ENCODE measurements around the gene PEAK1. TPM values are rescaled to one million over a fixed set of nuclear protein-coding genes. Genes with fewer than 3 reads are reported as not detected.
A peak's percentile ranks its signal among the peaks of the same experiment; 100 is the strongest.

PEAK1 gene
- total RNA-seq, 2 donors from 2014 or later, result 25.4 to 38.4 TPM

DNA sequence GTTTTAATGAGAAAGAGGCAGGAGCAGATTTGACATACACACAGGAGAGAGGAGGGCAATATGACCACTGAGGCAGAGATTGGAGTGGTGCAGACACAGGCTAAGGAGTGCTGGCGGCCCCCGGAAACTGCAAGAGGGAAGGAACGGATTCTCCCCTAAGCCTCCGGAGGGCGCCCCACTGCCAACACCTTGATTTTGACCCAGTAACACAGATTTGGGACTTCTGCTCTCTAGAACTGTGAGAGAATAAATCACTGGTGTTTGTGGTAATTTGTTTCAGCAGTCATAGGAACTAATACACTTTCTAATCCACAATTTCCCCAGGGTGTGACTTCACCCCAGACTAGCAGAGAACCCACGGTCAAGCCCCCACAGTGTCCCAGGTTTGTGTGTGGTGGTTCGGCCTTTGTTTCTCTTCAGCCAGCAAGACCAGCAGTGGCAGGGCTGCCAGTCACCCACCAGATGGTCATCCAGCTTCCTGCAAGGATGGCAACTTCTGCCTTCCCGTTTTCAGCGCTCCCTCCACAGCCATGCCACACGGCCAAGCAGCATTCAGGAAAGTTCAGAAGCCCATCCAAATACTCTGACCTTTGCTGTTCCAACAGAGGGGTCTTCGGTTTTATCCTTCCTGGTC, 325.4 kb downstream of the PEAK1 start:
- peak; percentile 77 for DNase-seq
- no peak overlapping the region for H3K27ac ChIP-seq (ENCODE audit: low read depth, low read length)
- WGBS, 2 experiments (ENCODE audit: insufficient coverage in 1 of 2, insufficient read length in 1 of 2), result 73 to 84% methylated on average over 7 to 11 of the region's 11 CpGs
- no peaks in the 10 kb centered on the region for H3K4me1 ChIP-seq (ENCODE audit: control insufficient read depth, insufficient read depth, low read length)
- Mint-ChIP-seq H3K9me3 (no peaks in the 10 kb centered on the region), H3K4me1 (no peaks in the 10 kb centered on the region), H3K27me3 (ENCODE audit: insufficient read depth) (peaks cover 3% of the 10 kb centered on the region), H3K4me3 (no peak overlapping the region), H3K36me3 (ENCODE audit: low read depth) (no peaks in the 10 kb centered on the region), H3K27ac (no peak overlapping the region)
- no peaks in the 10 kb centered on the region for H3K9me3 ChIP-seq (ENCODE audit: control insufficient read depth, low read length)
- H3K27me3 ChIP-seq (ENCODE audit: control insufficient read depth, insufficient read depth, low read length, poor library complexity, severe bottlenecking), result no peaks in the 10 kb centered on the region
- H3K36me3 ChIP-seq (ENCODE audit: control insufficient read depth, insufficient read depth, low read length), result no peaks in the 10 kb centered on the region
- H3K9ac ChIP-seq (ENCODE audit: extremely low read depth, low read length, poor library complexity, severe bottlenecking), result no peak overlapping the region
- H3K4me3 ChIP-seq (ENCODE audit: low read length), result no peak overlapping the region
- TF ChIP-seq, protein P1, sequence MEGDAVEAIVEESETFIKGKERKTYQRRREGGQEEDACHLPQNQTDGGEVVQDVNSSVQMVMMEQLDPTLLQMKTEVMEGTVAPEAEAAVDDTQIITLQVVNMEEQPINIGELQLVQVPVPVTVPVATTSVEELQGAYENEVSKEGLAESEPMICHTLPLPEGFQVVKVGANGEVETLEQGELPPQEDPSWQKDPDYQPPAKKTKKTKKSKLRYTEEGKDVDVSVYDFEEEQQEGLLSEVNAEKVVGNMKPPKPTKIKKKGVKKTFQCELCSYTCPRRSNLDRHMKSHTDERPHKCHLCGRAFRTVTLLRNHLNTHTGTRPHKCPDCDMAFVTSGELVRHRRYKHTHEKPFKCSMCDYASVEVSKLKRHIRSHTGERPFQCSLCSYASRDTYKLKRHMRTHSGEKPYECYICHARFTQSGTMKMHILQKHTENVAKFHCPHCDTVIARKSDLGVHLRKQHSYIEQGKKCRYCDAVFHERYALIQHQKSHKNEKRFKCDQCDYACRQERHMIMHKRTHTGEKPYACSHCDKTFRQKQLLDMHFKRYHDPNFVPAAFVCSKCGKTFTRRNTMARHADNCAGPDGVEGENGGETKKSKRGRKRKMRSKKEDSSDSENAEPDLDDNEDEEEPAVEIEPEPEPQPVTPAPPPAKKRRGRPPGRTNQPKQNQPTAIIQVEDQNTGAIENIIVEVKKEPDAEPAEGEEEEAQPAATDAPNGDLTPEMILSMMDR (conservative IDR thresholded peaks at IDR 0.05), result peak; percentile 76

DNA sequence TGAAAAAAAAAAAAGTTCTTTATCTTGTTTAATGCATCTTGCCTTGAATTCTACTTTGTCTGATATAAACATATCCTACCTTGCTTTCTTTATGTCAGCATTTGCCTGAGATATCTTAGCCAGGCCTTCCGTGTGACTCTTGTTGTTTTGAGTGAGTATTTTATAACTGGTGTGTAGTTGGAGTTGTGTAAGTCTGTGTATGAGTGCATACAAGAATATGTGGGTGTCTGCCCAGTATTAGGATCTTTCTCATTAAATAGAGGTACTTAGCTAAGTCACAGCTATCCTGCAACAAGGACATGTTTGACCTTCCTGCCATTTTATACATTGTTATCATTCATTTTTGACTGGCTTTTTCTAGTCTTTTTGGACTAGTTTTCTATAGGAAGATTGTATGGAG, 326.5 kb downstream of the PEAK1 start:
- TF ChIP-seq, protein P1 (conservative IDR thresholded peaks at IDR 0.05), result no peak
- Histone ChIP-seq H3K4me1 (ENCODE audit: control insufficient read depth, insufficient read depth, low read length) (no peaks in the 10 kb centered on the region), H3K9me3 (ENCODE audit: control insufficient read depth, low read length) (no peaks in the 10 kb centered on the region), H3K4me3 (ENCODE audit: low read length) (no peak overlapping the region), H3K36me3 (ENCODE audit: control insufficient read depth, insufficient read depth, low read length) (no peaks in the 10 kb centered on the region), H3K27ac (ENCODE audit: low read depth, low read length) (no peak overlapping the region), H3K9ac (ENCODE audit: extremely low read depth, low read length, poor library complexity, severe bottlenecking) (no peak overlapping the region), H3K27me3 (ENCODE audit: control insufficient read depth, insufficient read depth, low read length, poor library complexity, severe bottlenecking) (no peaks in the 10 kb centered on the region)
- H3K36me3 Mint-ChIP-seq (ENCODE audit: low read depth), result no peaks in the 10 kb centered on the region
- no peak for DNase-seq
- no peak overlapping the region for H3K4me3 Mint-ChIP-seq
- WGBS, 2 experiments (ENCODE audit: insufficient coverage in 1 of 2, insufficient read length in 1 of 2), result 100% methylated on average over 1 of the region's 1 CpG; no CpG with 5 or more reads in 1 of the 2 experiments
- no peak overlapping the region for H3K27ac Mint-ChIP-seq
- no peaks in the 10 kb centered on the region for H3K4me1 Mint-ChIP-seq
- peaks cover 4% of the 10 kb centered on the region for H3K27me3 Mint-ChIP-seq (ENCODE audit: insufficient read depth)
- H3K9me3 Mint-ChIP-seq, result no peaks in the 10 kb centered on the region

DNA sequence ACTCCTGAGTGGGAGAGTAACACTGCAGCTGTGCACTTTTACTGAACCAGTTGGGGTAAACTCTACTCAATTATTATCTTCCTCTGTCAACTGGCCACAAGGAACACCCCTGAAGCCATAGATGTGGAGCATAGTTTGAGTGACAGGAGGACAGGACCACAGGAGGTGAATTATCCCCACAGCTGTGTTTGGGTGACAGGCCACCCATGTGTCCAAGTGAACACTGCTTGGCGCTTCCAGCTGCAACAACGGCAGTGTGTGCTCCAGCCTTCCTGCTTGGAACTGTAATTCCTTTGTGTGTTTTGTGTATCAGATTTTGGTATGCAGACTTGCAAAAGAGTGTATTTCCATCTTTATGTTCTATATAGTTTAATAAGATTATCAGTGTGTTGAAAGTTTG, 328.8 kb downstream of the PEAK1 start:
- Histone ChIP-seq H3K27ac (ENCODE audit: low read depth, low read length) (no peak overlapping the region), H3K4me1 (ENCODE audit: control insufficient read depth, insufficient read depth, low read length) (no peaks in the 10 kb centered on the region), H3K27me3 (ENCODE audit: control insufficient read depth, insufficient read depth, low read length, poor library complexity, severe bottlenecking) (no peaks in the 10 kb centered on the region), H3K9me3 (ENCODE audit: control insufficient read depth, low read length) (no peaks in the 10 kb centered on the region), H3K9ac (ENCODE audit: extremely low read depth, low read length, poor library complexity, severe bottlenecking) (no peak overlapping the region), H3K4me3 (ENCODE audit: low read length) (no peak overlapping the region), H3K36me3 (ENCODE audit: control insufficient read depth, insufficient read depth, low read length) (no peaks in the 10 kb centered on the region)
- H3K36me3 Mint-ChIP-seq (ENCODE audit: low read depth), result no peaks in the 10 kb centered on the region
- DNase-seq, result no peak
- H3K4me1 Mint-ChIP-seq, result no peaks in the 10 kb centered on the region
- WGBS, 2 experiments (ENCODE audit: insufficient coverage in 1 of 2, insufficient read length in 1 of 2), result 90 to 100% methylated on average over 1 to 2 of the region's 2 CpGs
- H3K27me3 Mint-ChIP-seq (ENCODE audit: insufficient read depth), result peaks cover 6% of the 10 kb centered on the region
- no peaks in the 10 kb centered on the region for H3K9me3 Mint-ChIP-seq
- no peak overlapping the region for H3K4me3 Mint-ChIP-seq
- TF ChIP-seq, protein P1 (conservative IDR thresholded peaks at IDR 0.05), result no peak
- no peak overlapping the region for H3K27ac Mint-ChIP-seq

Data from endodermal cell (in vitro differentiated cells).